ENCODE data around the gene LMO4.
A peak's percentile ranks its signal among the peaks of the same experiment; 100 is the strongest.

LMO4 gene

GRCh38 chr1:87329051-87329525 is 408 bp downstream of the LMO4 start:
- no peak for FAIRE-seq

GRCh38 chr1:87329526-87330056 is 911 bp downstream of the LMO4 start:
- no peak for FAIRE-seq

- no peak for FAIRE-seq
Observed at GRCh38 chr1:87330057-87330884, 1.6 kb downstream of the LMO4 start.

GRCh38 chr1:87330885-87331364 is 2.2 kb downstream of the LMO4 start:
- no peak for FAIRE-seq

- FAIRE-seq = no peak
Observed at GRCh38 chr1:87331365-87332241, 2.9 kb downstream of the LMO4 start.

GRCh38 chr1:87333692-87334347 is 5.1 kb downstream of the LMO4 start:
- no peak for FAIRE-seq

GRCh38 chr1:87334351-87335174 is 5.9 kb downstream of the LMO4 start:
- no peak for FAIRE-seq

GRCh38 chr1:87335175-87335884 is 6.7 kb downstream of the LMO4 start:
- FAIRE-seq = no peak

- no peak for FAIRE-seq
Observed at GRCh38 chr1:87336623-87337067, 8.0 kb downstream of the LMO4 start.

- no peak for FAIRE-seq
Observed at GRCh38 chr1:87337606-87338005, 8.9 kb downstream of the LMO4 start.

GRCh38 chr1:87338566-87338965 is 9.9 kb downstream of the LMO4 start:
- no peak for FAIRE-seq

GRCh38 chr1:87344231-87344630 is 15.6 kb downstream of the LMO4 start:
- FAIRE-seq = no peak

GRCh38 chr1:87346130-87346814 is 17.6 kb downstream of the LMO4 start:
- peak; percentile 37 for FAIRE-seq

GRCh38 chr1:87348341-87349019 is 19.8 kb downstream of the LMO4 start:
- no peak for FAIRE-seq

GRCh38 chr1:87349036-87349435 is 20.4 kb downstream of the LMO4 start:
- FAIRE-seq = no peak

- no peak for FAIRE-seq
Observed at GRCh38 chr1:87355894-87356293, 27.2 kb downstream of the LMO4 start.

- no peak for FAIRE-seq
Observed at GRCh38 chr1:87356591-87356990, 27.9 kb downstream of the LMO4 start.

- no peak for FAIRE-seq
Observed at GRCh38 chr1:87358219-87358618, 29.5 kb downstream of the LMO4 start.

- FAIRE-seq = no peak
Observed at GRCh38 chr1:87359586-87359985, 30.9 kb downstream of the LMO4 start.

Measured in TTC549 (cell line).